Activated CD4-positive, alpha-beta T cell treated with anti-CD3 and anti-CD28 coated beads, Interleukin-2, amount 10 ng/mL, durations not matched to agents 7 days and 5 days (primary cell): ENCODE results near the gene PIM1. TPM values are rescaled to one million over a fixed set of nuclear protein-coding genes. Genes with fewer than 3 reads are reported as not detected.

Experiments used
- CTCF ChIA-PET: fragments of 350-600 bp; sonication (Branson Sonifier 250); formaldehyde crosslinking; loops from one replicate; lab custom pipeline; 2021; ENCODE audit warnings: antibody characterized with exemption; lab: Charles Lee
- POLR2A ChIA-PET: fragments of 350-600 bp; sonication (Branson Sonifier 250); formaldehyde crosslinking; loops from one replicate; lab custom pipeline; 2021; ENCODE audit warnings: antibody characterized with exemption; lab: Charles Lee
- DNase-seq: peaks from one replicate; pipeline ENCODE4 v3.0.0-alpha.2; 2020
- H3K27ac Mint-ChIP-seq: one replicate; pipeline ENCODE4 v1.8.0; 2021; ENCODE audit warnings: mild to moderate bottlenecking, moderate library complexity, mixed read lengths
- H3K27me3 Mint-ChIP-seq: one replicate; pipeline ENCODE4 v1.8.0; 2021; ENCODE audit warnings: mixed read lengths
- H3K36me3 Mint-ChIP-seq: one replicate; pipeline ENCODE4 v1.8.0; 2021; ENCODE audit warnings: low read depth, mixed read lengths
- H3K4me1 Mint-ChIP-seq: one replicate; pipeline ENCODE4 v1.8.0; 2021; ENCODE audit warnings: mixed read lengths
- H3K4me3 Mint-ChIP-seq: one replicate; pipeline ENCODE4 v1.8.0; 2021; ENCODE audit warnings: mild to moderate bottlenecking, moderate library complexity, mixed read lengths
- H3K9me3 Mint-ChIP-seq: one replicate; pipeline ENCODE4 v1.8.0; 2021; ENCODE audit warnings: mixed read lengths
- total RNA-seq, 2 experiments: library from RNA; stranded (reverse); gene quantifications; one replicate each; pipeline ENCODE4 v1.2.3, GENCODE V29; 2021

The PIM1 gene
- total RNA-seq, 2 experiments from 2014 or later: 393 to 412 TPM

- no peaks in the 10 kb centered on the region for H3K36me3 Mint-ChIP-seq
- ChIA-PET CTCF (interaction anchor here (1.0 to 1.7 kb wide), 8 partner anchors 11 to 130 kb away, joined by 3 to 8 read pairs (median 3); no protein-coding TSS in a partner anchor), POLR2A (no interaction called here)
- no peak for DNase-seq
- peaks cover 27% of the 10 kb centered on the region for H3K4me1 Mint-ChIP-seq
- H3K4me3 Mint-ChIP-seq: no peak overlapping the region
- no peaks in the 10 kb centered on the region for H3K9me3 Mint-ChIP-seq
- no peak overlapping the region for H3K27ac Mint-ChIP-seq
- H3K27me3 Mint-ChIP-seq: no peaks in the 10 kb centered on the region
Measured at GRCh38 chr6:37141281-37142049, 28.5 kb upstream of the PIM1 start.

- no peak for DNase-seq
- H3K27me3 Mint-ChIP-seq: no peaks in the 10 kb centered on the region
Measured at GRCh38 chr6:37142050-37142614, 27.8 kb upstream of the PIM1 start.

GRCh38 chr6:37143585-37143984, 26.4 kb upstream of the PIM1 start:
- Mint-ChIP-seq H3K36me3 (no peaks in the 10 kb centered on the region), H3K4me3 (no peak overlapping the region), H3K27ac (no peak overlapping the region), H3K4me1 (peaks cover 18% of the 10 kb centered on the region), H3K9me3 (no peaks in the 10 kb centered on the region), H3K27me3 (no peaks in the 10 kb centered on the region)
- ChIA-PET CTCF (interaction anchor here (1.5 to 1.8 kb wide), 2 partner anchors 9 to 27 kb away, joined by 3 to 7 read pairs; no protein-coding TSS in a partner anchor), POLR2A (interaction anchor here (0.6 kb wide), 1 partner anchor 21 kb away, joined by 4 read pairs; no protein-coding TSS in a partner anchor)
- DNase-seq: no peak

More at GRCh38 chr6:37142050-37142614, 27.8 kb upstream of the PIM1 start:
- no peaks in the 10 kb centered on the region for H3K36me3 Mint-ChIP-seq
- H3K9me3 Mint-ChIP-seq: no peaks in the 10 kb centered on the region
- ChIA-PET CTCF (interaction anchor here (0.6 to 1.7 kb wide), 8 partner anchors 9 to 131 kb away, joined by 3 to 8 read pairs (median 3); no protein-coding TSS in a partner anchor), POLR2A (no interaction called here)
- H3K27ac Mint-ChIP-seq: no peak overlapping the region
- peaks cover 27% of the 10 kb centered on the region for H3K4me1 Mint-ChIP-seq
- H3K4me3 Mint-ChIP-seq: no peak overlapping the region

DNA sequence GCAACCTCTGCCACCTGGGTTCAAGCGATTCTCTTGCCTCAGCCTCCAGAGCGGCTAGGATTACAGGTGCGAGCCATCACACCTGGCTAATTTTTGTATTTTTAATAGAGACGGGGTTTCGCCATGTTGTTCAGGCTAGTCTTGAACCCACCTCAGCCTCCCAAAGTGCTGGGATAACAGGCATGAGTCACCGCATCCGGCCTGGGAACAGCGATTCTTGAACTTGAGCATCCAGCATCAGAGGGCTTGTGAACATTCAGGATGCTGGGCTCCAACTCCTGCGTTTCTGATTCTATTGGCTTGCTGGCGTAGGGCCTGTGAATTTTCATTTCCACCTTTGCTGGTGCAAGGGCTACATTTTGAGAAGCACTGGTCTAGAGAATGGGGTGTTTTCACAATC, 24.5 kb upstream of the PIM1 start:
- peaks cover 4% of the 10 kb centered on the region for H3K27me3 Mint-ChIP-seq
- H3K4me1 Mint-ChIP-seq: peaks cover 18% of the 10 kb centered on the region
- no peaks in the 10 kb centered on the region for H3K36me3 Mint-ChIP-seq
- POLR2A ChIA-PET: no interaction called here
- CTCF ChIA-PET: no interaction called here
- no peaks in the 10 kb centered on the region for H3K9me3 Mint-ChIP-seq
- no peak for DNase-seq
- H3K4me3 Mint-ChIP-seq: no peak overlapping the region
- no peak overlapping the region for H3K27ac Mint-ChIP-seq

DNA sequence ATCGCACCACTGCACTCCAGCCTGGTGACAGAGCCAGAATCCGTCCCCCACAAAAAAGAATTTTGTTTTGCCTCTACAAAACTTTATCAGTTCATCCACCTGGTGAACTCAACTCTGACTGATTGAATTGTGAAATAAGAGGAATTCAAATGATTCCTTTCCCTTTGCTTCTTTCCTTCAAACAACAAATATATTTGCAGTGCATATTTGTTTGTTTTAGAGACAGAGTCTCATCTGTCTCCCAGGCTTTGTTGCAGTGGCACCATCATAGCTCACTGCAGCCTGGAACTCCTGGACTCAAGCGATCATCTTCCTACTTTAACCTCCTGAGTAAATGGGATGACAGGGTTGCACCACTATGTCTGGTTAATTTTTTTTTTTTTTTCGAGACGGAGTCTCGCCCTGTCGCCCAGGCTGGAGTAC, 23.2 kb upstream of the PIM1 start:
- no peak overlapping the region for H3K4me3 Mint-ChIP-seq
- ChIA-PET CTCF (interaction anchor here (0.7 kb wide), 1 partner anchor 126 kb away, joined by 3 read pairs; no protein-coding TSS in a partner anchor), POLR2A (no interaction called here)
- DNase-seq: no peak
- peak overlapping the region; percentile 50 for H3K27ac Mint-ChIP-seq
- no peaks in the 10 kb centered on the region for H3K9me3 Mint-ChIP-seq
- peaks cover 4% of the 10 kb centered on the region for H3K27me3 Mint-ChIP-seq
- H3K4me1 Mint-ChIP-seq: peaks cover 12% of the 10 kb centered on the region
- H3K36me3 Mint-ChIP-seq: no peaks in the 10 kb centered on the region

DNA sequence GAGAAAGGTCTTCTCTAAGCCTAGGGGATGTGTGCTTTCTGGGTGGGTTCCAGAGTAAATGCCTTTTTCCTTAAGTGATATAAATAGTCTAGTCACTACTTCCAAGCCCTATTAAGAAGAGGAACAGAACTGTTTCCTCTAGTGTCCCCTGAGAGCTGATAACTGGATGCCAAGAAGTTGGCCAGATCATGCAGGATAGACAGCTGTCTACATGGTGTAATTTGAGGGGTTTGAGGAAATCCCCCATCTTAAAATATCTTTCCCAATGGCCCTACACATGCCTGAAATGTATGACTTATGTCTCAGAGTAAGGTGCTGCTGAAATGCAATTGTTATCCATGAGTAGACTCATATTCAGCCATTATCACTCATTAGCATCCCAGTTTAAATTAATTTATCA, 20.2 kb upstream of the PIM1 start:
- H3K27ac Mint-ChIP-seq: no peak overlapping the region
- ChIA-PET POLR2A (interaction anchor here (0.6 kb wide), 1 partner anchor 254 kb away, joined by 7 read pairs; no protein-coding TSS in a partner anchor), CTCF (no interaction called here)
- H3K4me3 Mint-ChIP-seq: no peak overlapping the region
- no peaks in the 10 kb centered on the region for H3K36me3 Mint-ChIP-seq
- H3K27me3 Mint-ChIP-seq: peaks cover 4% of the 10 kb centered on the region
- no peak for DNase-seq
- no peaks in the 10 kb centered on the region for H3K4me1 Mint-ChIP-seq
- H3K9me3 Mint-ChIP-seq: no peaks in the 10 kb centered on the region

DNA sequence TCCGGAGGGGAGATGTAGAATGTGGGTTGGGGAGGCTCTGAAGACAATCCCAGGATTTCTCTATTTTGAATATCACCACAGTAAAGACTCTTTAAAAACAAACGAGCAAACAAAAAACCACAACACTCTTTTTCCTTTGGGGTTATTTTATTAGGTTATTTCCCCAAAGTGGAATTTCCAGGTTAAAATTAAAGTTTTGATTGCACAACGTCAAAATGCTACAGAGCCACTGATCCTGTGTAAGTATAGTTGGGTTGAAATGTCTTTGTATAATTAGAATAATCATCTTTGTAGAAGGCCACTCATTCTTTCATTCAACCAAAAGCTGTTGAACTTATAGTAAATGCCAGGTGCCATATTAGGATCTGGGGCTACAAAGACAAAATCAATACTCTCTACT, 19.6 kb upstream of the PIM1 start:
- POLR2A ChIA-PET: interaction anchor here (0.6 kb wide), 1 partner anchor 133 kb away, joined by 3 read pairs; no protein-coding TSS in a partner anchor
- H3K9me3 Mint-ChIP-seq: no peaks in the 10 kb centered on the region
- H3K4me1 Mint-ChIP-seq: peaks cover 5% of the 10 kb centered on the region
- no peak overlapping the region for H3K4me3 Mint-ChIP-seq
- CTCF ChIA-PET: interaction anchor here (0.9 kb wide), 1 partner anchor 99 kb away, joined by 4 read pairs; no protein-coding TSS in a partner anchor
- DNase-seq: no peak
- H3K27ac Mint-ChIP-seq: no peak overlapping the region
- peaks cover 4% of the 10 kb centered on the region for H3K27me3 Mint-ChIP-seq
- no peaks in the 10 kb centered on the region for H3K36me3 Mint-ChIP-seq

- Mint-ChIP-seq H3K27me3 (no peaks in the 10 kb centered on the region), H3K36me3 (no peaks in the 10 kb centered on the region), H3K27ac (peak overlapping the region; percentile 22), H3K9me3 (no peaks in the 10 kb centered on the region), H3K4me1 (peaks cover 24% of the 10 kb centered on the region), H3K4me3 (no peak overlapping the region)
- POLR2A ChIA-PET: no interaction called here
- CTCF ChIA-PET: interaction anchor here (1.3 to 1.5 kb wide), 2 partner anchors 17 to 21 kb away, joined by 3 to 4 read pairs; no protein-coding TSS in a partner anchor
- DNase-seq: peak; percentile 22
Measured at GRCh38 chr6:37155394-37156312, 14.3 kb upstream of the PIM1 start.

- no peak for DNase-seq
- H3K4me3 Mint-ChIP-seq: no peak overlapping the region
- ChIA-PET CTCF (interaction anchor here (0.9 to 4.5 kb wide), 2 partner anchors 11 to 126 kb away, joined by 3 to 20 read pairs; partner anchors contain the start of gene PIM1), POLR2A (no interaction called here)
- no peak overlapping the region for H3K27ac Mint-ChIP-seq
- no peaks in the 10 kb centered on the region for H3K27me3 Mint-ChIP-seq
- H3K9me3 Mint-ChIP-seq: no peaks in the 10 kb centered on the region
- H3K36me3 Mint-ChIP-seq: no peaks in the 10 kb centered on the region
- H3K4me1 Mint-ChIP-seq: peaks cover 32% of the 10 kb centered on the region
Measured at GRCh38 chr6:37158508-37158907, 11.4 kb upstream of the PIM1 start.

- Mint-ChIP-seq H3K4me3 (no peak overlapping the region), H3K36me3 (no peaks in the 10 kb centered on the region), H3K4me1 (peaks cover 22% of the 10 kb centered on the region), H3K27ac (no peak overlapping the region), H3K9me3 (no peaks in the 10 kb centered on the region), H3K27me3 (no peaks in the 10 kb centered on the region)
- no peak for DNase-seq
- ChIA-PET POLR2A (no interaction called here), CTCF (interaction anchor here (0.5 to 4.5 kb wide), 10 partner anchors 8 to 890 kb away, joined by 3 to 20 read pairs (median 4); partner anchors contain the start of gene PIM1)
Measured at GRCh38 chr6:37160922-37161778, 8.8 kb upstream of the PIM1 start.

- no peak overlapping the region for H3K4me3 Mint-ChIP-seq
- POLR2A ChIA-PET: no interaction called here
- peaks cover 11% of the 10 kb centered on the region for H3K4me1 Mint-ChIP-seq
- H3K9me3 Mint-ChIP-seq: no peaks in the 10 kb centered on the region
- H3K27ac Mint-ChIP-seq: no peak overlapping the region
- DNase-seq: no peak
- H3K36me3 Mint-ChIP-seq: no peaks in the 10 kb centered on the region
- no peaks in the 10 kb centered on the region for H3K27me3 Mint-ChIP-seq
- CTCF ChIA-PET: interaction anchor here (1.2 to 2.8 kb wide), 2 partner anchors 144 to 145 kb away, joined by 3 to 10 read pairs; no protein-coding TSS in a partner anchor
Measured at GRCh38 chr6:37162740-37163139, 7.2 kb upstream of the PIM1 start.
